Prostate gland (tissue), 2 donors: ENCODE results near the gene COG8. TPM values are rescaled to one million over a fixed set of nuclear protein-coding genes. Genes with fewer than 3 reads are reported as not detected.

Experiments
- DNase-seq: peaks from one replicate; pipeline ENCODE4 v3.0.0-alpha.2; 2019; ENCODE audit warnings: low spot score
- H3K27ac ChIP-seq, 2 donors: fragments of 200-600 bp; sonication (generic); 2 replicates each; pipeline ENCODE4 v1.5.1; 2017 to 2019
- H3K27me3 ChIP-seq: fragments of 200-600 bp; sonication (generic); replicated peaks from 2 replicates; pipeline ENCODE4 v1.5.1; 2019; ENCODE audit not compliant: insufficient read depth
- H3K36me3 ChIP-seq, 2 donors: fragments of 200-600 bp; sonication (generic); 1 replicate in 1 of 2; 2 replicates in 1 of 2; pipeline versions ENCODE4 v1.5.1 to v1.8.1; 2017 to 2019
- H3K4me1 ChIP-seq: fragments of 200-600 bp; sonication (generic); replicated peaks from 2 replicates; pipeline ENCODE4 v1.5.1; 2019
- H3K4me3 ChIP-seq, 2 donors: fragments of 200-600 bp; sonication (generic); 2 replicates each; pipeline ENCODE4 v1.5.1; 2017 to 2019
- H3K9me3 ChIP-seq: fragments of 200-600 bp; sonication (generic); 2 replicates; pipeline ENCODE4 v1.5.1; 2017
- POLR2A ChIP-seq: fragments of 450-650 bp; IDR thresholded peaks from one replicate; pipeline ENCODE4 v1.6.1; 2016; ENCODE audit warnings: antibody characterized with exemption, mild to moderate bottlenecking
- POLR2AphosphoS5 ChIP-seq: sonication (generic); formaldehyde crosslinking; IDR thresholded peaks from one replicate; pipeline ENCODE4 v1.6.1; 2017; ENCODE audit warnings: antibody characterized with exemption
- WGBS: methylation state at CpG from one replicate; pipeline ENCODE4 v1.1.5; 2018; 5-methylcytosine and 5-hydroxymethylcytosine counted together
- intact Hi-C: fragments of 100-400 bp; cut with DNase I; formaldehyde crosslinking; loops from one replicate; pipeline ENCODE4 v1.14.2; 2022
- total RNA-seq, 2 donors: library from RNA; depleted of rRNA; stranded (reverse); fragments of >200 nt; gene quantifications; one replicate each; pipeline ENCODE4 v1.1.0, GENCODE V29; 2016
- TF ChIP-seq, protein P1 (sequence below), 4 experiments: fragments of 200-600 bp in 2 of 4; fragments of 450-650 bp in 2 of 4; sonication (generic) in 2 of 4; IDR thresholded peaks; 1 replicate in 3 of 4; 2 replicates in 1 of 4; pipeline ENCODE4 v1.5.1; 2016 to 2019; ENCODE audit warnings: antibody characterized with exemption in 4 of 4, mild to moderate bottlenecking in 2 of 4, moderate library complexity in 2 of 4

COG8 gene
- total RNA-seq, 2 donors from 2014 or later: 55.6 to 85.2 TPM

DNA sequence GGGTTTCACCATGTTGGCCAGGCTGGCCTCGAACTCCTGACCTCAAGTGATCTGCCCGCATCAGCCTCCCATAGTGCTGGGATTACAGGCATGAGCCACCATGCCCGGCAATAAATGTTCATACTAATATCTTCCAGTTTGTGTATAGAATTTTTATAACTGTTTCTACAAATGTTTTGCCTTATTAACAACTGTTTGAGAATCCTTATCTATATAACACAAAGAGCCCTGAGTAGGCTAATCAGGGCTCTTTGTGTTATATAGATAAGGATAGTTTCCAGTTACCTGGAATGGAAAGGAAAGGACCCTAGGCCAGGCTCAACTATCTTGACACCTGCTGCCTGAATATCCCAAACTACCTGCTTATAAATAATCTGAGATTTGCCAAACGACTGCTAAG, 29.5 kb upstream of the COG8 start:
- intact Hi-C loops: no loop called here
- Histone ChIP-seq H3K36me3 (peaks cover 0 to 10% of the 10 kb centered on the region in 2 donors), H3K27me3 (no peaks in the 10 kb centered on the region), H3K27ac (no peak overlapping the region), H3K9me3 (no peaks in the 10 kb centered on the region), H3K4me3 (no peak overlapping the region), H3K4me1 (no peaks in the 10 kb centered on the region)
- TF ChIP-seq POLR2AphosphoS5 (no peak), POLR2A (no peak)
- TF ChIP-seq, protein P1, sequence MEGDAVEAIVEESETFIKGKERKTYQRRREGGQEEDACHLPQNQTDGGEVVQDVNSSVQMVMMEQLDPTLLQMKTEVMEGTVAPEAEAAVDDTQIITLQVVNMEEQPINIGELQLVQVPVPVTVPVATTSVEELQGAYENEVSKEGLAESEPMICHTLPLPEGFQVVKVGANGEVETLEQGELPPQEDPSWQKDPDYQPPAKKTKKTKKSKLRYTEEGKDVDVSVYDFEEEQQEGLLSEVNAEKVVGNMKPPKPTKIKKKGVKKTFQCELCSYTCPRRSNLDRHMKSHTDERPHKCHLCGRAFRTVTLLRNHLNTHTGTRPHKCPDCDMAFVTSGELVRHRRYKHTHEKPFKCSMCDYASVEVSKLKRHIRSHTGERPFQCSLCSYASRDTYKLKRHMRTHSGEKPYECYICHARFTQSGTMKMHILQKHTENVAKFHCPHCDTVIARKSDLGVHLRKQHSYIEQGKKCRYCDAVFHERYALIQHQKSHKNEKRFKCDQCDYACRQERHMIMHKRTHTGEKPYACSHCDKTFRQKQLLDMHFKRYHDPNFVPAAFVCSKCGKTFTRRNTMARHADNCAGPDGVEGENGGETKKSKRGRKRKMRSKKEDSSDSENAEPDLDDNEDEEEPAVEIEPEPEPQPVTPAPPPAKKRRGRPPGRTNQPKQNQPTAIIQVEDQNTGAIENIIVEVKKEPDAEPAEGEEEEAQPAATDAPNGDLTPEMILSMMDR (IDR thresholded peaks at IDR 0.05): no peak
- WGBS: 95% methylated on average over 4 of the region's 4 CpGs
- no peak for DNase-seq

DNA sequence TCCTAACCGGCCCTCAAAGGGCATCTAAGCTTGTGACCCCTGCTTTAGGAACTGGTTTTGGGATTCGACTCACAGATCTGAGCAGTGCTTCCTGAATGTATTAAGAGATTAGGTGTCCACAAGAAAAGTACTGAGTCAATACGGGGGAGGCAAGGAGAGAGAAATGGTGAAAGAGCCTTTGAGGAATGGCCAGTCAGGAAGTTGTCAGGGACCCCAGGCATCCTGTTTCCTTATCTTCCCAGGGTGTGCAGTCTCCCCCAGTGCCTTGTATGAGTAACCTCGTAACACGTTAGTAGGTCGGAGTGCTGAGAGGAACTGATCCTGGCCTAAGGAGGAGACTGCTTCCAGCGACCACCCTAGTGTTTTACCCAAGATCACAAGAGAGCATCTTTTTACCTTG, 28.6 kb upstream of the COG8 start:
- 84% methylated on average over 7 of the region's 7 CpGs for WGBS
- H3K27me3 ChIP-seq: no peaks in the 10 kb centered on the region
- no peak for DNase-seq
- H3K4me1 ChIP-seq: no peaks in the 10 kb centered on the region
- H3K36me3 ChIP-seq: peaks cover 0 to 10% of the 10 kb centered on the region in 2 donors
- TF ChIP-seq, protein P1 (IDR thresholded peaks at IDR 0.05): no peak
- TF ChIP-seq POLR2AphosphoS5: no peak
- TF ChIP-seq POLR2A: no peak
- H3K9me3 ChIP-seq: no peaks in the 10 kb centered on the region
- intact Hi-C loops: no loop called here
- no peak overlapping the region for H3K27ac ChIP-seq
- H3K4me3 ChIP-seq: no peak overlapping the region

DNA sequence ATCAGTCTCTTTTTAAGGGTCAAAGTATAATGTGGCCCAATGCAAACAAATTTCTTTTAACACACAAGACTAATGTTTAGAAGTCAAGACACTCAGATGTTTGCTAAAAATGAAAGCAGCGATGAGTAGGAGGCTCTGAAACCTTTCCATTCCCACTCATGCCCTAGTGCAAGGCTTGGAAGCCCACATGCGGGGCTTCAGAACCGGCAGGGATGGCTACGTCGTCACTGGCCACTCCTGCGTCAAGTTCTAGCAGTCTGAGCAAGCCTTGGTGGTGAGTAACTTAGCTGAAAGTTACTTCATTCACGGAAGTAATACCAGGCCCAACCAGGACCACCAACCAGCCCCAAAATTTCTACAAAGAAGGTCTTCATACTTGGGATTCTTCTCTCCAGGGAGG, 27.1 kb upstream of the COG8 start:
- Histone ChIP-seq H3K36me3 (peaks cover 0 to 10% of the 10 kb centered on the region in 2 donors), H3K4me1 (no peaks in the 10 kb centered on the region), H3K27me3 (no peaks in the 10 kb centered on the region), H3K9me3 (no peaks in the 10 kb centered on the region), H3K4me3 (no peak overlapping the region), H3K27ac (no peak overlapping the region)
- 88% methylated on average over 7 of the region's 7 CpGs for WGBS
- intact Hi-C loops: no loop called here
- DNase-seq: no peak
- TF ChIP-seq POLR2A: no peak
- no peak for TF ChIP-seq POLR2AphosphoS5
- TF ChIP-seq, protein P1 (IDR thresholded peaks at IDR 0.05): no peak

DNA sequence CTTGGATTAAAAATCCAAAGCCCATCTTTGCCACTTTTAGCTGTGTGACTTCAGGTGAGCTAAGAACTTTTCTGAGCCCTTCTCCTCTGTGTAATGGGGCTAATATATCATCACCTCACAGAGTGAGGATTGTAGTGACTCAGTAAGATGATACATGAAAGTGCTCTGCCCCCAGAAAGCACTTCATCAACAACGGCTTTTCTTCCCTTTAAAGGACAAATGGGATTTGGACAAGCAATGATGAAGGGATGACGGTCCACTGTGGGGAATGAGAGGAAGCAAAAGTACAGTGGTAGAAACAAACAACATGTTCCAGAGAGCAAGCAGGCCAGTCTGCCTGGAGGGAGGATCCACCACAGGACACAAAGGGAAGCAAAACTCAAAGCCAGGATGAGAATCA, 26.5 kb upstream of the COG8 start:
- intact Hi-C loops: no loop called here
- H3K27ac ChIP-seq: no peak overlapping the region
- WGBS: 89% methylated on average over 2 of the region's 2 CpGs

DNA sequence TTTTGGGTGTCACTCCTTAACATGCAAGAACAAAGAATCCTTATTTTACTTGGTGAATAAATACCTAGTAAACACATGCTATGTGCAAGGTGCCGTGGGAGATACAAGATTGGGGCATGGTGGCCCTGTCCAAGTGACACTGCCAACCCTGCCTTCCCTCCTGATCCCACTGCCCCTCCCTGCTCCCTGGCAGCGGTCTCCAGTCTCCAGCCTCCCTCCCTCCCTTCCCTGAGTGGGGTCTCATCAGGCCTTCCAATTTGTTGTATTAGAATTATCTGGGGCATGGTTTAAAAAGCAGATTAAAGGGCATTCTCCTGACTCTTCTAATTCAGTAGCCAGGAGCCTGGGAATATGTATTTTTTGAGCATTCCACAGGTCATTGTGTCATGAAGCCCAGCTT, 24.7 kb upstream of the COG8 start:
- no peak overlapping the region for H3K27ac ChIP-seq
- no peak overlapping the region for H3K4me3 ChIP-seq
- 88% methylated on average over 2 of the region's 2 CpGs for WGBS
- DNase-seq: no peak
- H3K36me3 ChIP-seq: peaks cover 0 to 10% of the 10 kb centered on the region in 2 donors
- no peaks in the 10 kb centered on the region for H3K9me3 ChIP-seq
- TF ChIP-seq, protein P1 (IDR thresholded peaks at IDR 0.05): no peak
- TF ChIP-seq POLR2A (no peak), POLR2AphosphoS5 (no peak)
- H3K27me3 ChIP-seq: no peaks in the 10 kb centered on the region
- intact Hi-C loops: no loop called here
- H3K4me1 ChIP-seq: no peaks in the 10 kb centered on the region

More for the DNA sequence above, 26.5 kb upstream of the COG8 start:
- Histone ChIP-seq H3K9me3 (no peaks in the 10 kb centered on the region), H3K36me3 (peaks cover 0 to 10% of the 10 kb centered on the region in 2 donors), H3K4me1 (no peaks in the 10 kb centered on the region), H3K27me3 (no peaks in the 10 kb centered on the region), H3K4me3 (no peak overlapping the region)
- DNase-seq: no peak
- TF ChIP-seq POLR2AphosphoS5: no peak
- TF ChIP-seq POLR2A: no peak
- TF ChIP-seq, protein P1 (IDR thresholded peaks at IDR 0.05): no peak
